ENCODE data around the gene FHIT.

The FHIT gene

DNA sequence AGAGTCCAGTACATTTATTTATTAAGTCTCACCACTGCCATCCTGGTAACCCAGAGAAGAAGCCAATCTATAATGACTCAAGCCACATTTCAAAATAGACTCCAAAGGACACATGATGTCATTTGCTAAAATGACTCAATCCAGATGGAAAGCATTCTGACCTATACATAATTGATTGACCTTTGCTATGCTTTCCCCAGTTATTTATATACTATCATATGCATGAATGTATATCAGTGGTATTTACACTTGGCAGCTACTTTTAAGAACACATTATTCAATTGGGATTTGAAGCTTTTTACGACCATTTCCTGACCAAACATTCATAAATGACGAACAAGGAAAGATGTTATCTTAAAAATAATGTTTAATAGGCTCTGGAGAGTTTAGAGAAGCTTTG, 297.2 kb downstream of the FHIT start:
- DNase-seq (ENCODE audit: low spot score): no peak
- TF ChIP-seq, protein P1, sequence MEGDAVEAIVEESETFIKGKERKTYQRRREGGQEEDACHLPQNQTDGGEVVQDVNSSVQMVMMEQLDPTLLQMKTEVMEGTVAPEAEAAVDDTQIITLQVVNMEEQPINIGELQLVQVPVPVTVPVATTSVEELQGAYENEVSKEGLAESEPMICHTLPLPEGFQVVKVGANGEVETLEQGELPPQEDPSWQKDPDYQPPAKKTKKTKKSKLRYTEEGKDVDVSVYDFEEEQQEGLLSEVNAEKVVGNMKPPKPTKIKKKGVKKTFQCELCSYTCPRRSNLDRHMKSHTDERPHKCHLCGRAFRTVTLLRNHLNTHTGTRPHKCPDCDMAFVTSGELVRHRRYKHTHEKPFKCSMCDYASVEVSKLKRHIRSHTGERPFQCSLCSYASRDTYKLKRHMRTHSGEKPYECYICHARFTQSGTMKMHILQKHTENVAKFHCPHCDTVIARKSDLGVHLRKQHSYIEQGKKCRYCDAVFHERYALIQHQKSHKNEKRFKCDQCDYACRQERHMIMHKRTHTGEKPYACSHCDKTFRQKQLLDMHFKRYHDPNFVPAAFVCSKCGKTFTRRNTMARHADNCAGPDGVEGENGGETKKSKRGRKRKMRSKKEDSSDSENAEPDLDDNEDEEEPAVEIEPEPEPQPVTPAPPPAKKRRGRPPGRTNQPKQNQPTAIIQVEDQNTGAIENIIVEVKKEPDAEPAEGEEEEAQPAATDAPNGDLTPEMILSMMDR (IDR thresholded peaks at IDR 0.05; ENCODE audit: borderline replicate concordance, control extremely low read depth, extremely low read depth, insufficient read depth, missing control alignments): no peak
- in situ Hi-C loops (cut with MboI; ENCODE audit: low sequenced_read_pairs, unreplicated experiment): no loop called here

DNA sequence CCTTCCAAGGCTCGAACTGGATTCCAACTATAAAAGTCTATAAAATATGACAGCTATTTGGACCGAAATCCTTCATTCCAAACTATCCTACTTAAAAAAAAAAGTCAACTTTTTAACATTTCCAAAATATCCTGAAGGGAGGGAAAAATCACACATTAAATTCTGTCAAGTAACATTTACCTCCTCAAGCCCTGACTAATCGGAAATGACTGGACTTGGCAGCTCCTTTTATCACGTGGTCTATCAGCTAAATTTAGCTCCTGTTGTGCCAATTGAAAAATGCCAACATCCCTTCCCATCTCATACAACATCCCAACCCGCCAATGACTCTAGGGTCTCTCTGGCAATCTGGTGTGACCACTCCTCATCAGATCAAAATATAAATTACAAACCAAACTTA, 297.9 kb downstream of the FHIT start:
- DNase-seq (ENCODE audit: low spot score): no peak

DNA sequence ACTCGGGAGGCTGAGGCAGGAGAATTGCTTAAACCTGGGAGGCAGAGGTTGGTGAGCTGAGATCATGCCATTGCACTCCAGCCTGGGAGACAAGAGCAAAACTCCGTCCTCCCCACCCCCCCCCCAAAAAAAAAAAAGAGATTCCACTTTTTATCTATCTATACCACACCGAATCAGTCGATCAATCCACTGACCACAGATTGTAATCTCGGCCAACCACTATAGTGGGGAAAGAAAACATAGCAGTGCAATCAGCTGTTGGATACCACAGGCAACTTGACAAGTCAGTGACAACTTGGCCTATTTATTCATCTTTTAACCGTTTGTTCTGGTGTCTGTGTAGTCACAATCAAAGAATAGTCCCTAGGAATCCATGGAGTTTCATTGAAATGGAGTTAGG, 299.2 kb downstream of the FHIT start:
- TF ChIP-seq, protein P1 (IDR thresholded peaks at IDR 0.05; ENCODE audit: borderline replicate concordance, control extremely low read depth, extremely low read depth, insufficient read depth, missing control alignments): no peak
- DNase-seq (ENCODE audit: low spot score): no peak
- in situ Hi-C loops (cut with MboI; ENCODE audit: low sequenced_read_pairs, unreplicated experiment): no loop called here

More for the DNA sequence above, 297.9 kb downstream of the FHIT start:
- in situ Hi-C loops (cut with MboI; ENCODE audit: low sequenced_read_pairs, unreplicated experiment): no loop called here
- TF ChIP-seq, protein P1 (IDR thresholded peaks at IDR 0.05; ENCODE audit: borderline replicate concordance, control extremely low read depth, extremely low read depth, insufficient read depth, missing control alignments): no peak

DNA sequence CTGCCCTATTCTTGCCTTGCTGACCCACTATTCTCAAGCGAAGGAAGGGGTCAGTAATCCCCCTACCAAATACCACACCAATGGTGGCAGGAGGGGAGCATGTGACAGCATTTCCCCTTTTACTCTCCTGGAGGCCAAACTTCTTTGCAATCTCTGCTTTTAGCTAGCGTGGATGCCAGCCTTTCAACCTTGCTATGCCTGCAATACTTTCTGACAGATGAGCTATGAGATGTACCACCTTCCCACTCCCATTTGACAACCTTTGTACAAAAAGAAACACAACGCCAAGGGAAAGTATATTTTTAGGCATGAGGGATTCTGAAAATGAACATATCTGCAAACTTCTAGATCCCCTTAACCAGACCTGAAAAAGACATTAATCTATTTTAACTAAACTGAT, 302.1 kb downstream of the FHIT start:
- DNase-seq (ENCODE audit: low spot score): no peak
- TF ChIP-seq, protein P1 (IDR thresholded peaks at IDR 0.05; ENCODE audit: borderline replicate concordance, control extremely low read depth, extremely low read depth, insufficient read depth, missing control alignments): no peak
- in situ Hi-C loops (cut with MboI; ENCODE audit: low sequenced_read_pairs, unreplicated experiment): no loop called here

DNA sequence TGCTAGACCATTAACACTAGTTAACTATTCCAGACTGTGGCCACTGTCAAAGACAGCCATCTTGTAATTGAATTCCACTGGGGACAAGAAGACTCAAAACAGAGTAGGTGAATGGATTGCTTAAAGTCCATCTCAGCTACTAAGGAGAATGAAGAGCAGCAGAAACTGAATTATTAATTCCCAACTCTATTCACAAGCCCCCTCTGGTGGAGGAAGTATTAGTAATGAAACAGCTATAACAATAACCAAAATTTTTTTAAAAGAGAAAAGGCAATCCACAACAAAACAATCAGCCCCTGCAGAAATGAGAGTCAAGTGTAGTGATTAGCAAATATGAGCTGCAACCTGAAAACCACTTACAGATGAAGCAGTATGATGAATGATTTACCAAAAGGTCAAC, 302.8 kb downstream of the FHIT start:
- DNase-seq (ENCODE audit: low spot score): no peak
- TF ChIP-seq, protein P1 (IDR thresholded peaks at IDR 0.05; ENCODE audit: borderline replicate concordance, control extremely low read depth, extremely low read depth, insufficient read depth, missing control alignments): no peak
- in situ Hi-C loops (cut with MboI; ENCODE audit: low sequenced_read_pairs, unreplicated experiment): no loop called here

DNA sequence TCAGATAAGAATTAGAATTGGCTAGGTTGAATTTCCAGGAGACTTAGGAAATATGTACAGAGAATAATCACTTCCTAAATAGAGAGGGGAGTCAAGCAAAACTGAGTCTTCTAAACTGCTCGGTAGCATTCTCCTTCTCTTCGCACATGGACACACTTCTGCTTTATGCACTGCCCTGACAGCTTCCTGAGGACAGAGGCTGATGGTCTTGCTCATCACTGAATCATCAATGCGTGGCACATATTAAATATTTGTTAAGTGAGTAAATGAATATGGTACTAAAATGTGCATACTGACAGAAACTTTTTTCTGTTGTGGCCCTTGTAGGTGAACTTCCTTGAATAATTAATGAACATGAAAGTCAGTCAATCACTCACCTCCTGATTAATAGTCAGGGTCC, 315.5 kb downstream of the FHIT start:
- TF ChIP-seq, protein P1 (IDR thresholded peaks at IDR 0.05; ENCODE audit: borderline replicate concordance, control extremely low read depth, extremely low read depth, insufficient read depth, missing control alignments): no peak
- no peak for DNase-seq (ENCODE audit: low spot score)
- in situ Hi-C loops (cut with MboI; ENCODE audit: low sequenced_read_pairs, unreplicated experiment): no loop called here

DNA sequence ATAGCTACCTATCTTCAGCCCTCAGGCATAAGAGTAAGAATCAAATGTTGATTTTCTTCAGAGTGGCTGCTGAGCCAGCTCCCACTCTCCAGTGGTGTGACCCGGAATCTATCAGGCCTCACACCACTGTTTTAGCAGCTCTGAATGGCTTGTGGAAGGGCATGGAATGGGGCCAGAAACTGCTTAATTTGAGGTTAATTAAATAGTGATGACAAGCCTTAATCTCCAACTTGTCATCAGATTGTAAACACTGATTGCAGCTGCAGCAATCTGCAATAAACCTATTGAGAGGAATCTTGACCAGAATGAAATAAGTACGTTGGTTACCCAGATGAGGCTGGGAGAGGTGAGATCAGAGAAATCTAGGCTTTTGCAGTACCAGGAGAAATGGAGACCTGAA, 317.4 kb downstream of the FHIT start:
- DNase-seq (ENCODE audit: low spot score): no peak
- TF ChIP-seq, protein P1 (IDR thresholded peaks at IDR 0.05; ENCODE audit: borderline replicate concordance, control extremely low read depth, extremely low read depth, insufficient read depth, missing control alignments): no peak
- in situ Hi-C loops (cut with MboI; ENCODE audit: low sequenced_read_pairs, unreplicated experiment): no loop called here
